Left lung (tissue), 10 donors: Measurements from ENCODE around the gene CACTIN. TPM values are rescaled to one million over a fixed set of nuclear protein-coding genes. Genes with fewer than 3 reads are reported as not detected.
"Not testable (repeated sequence)": the region's sequence is repeated elsewhere in the genome, so short reads cannot be mapped to it uniquely, and the experiment has no call there.

Experiments used
- ATAC-seq: fragments of 200-7000 bp; cut with Tn5 transposase; one replicate; pipeline ENCODE4 v1.9.1; 2020; ENCODE audit warnings: moderate library complexity
- DNase-seq, 4 donors: peaks; one replicate each; pipeline ENCODE4 v3.0.0-alpha.2; 2013 to 2020
- H3K27ac ChIP-seq, 2 donors: fragments of 200-600 bp; sonication (generic) in 1 of 2; one replicate each; pipeline versions ENCODE4 v1.5.0 to v1.8.0; 2020 to 2021
- H3K27me3 ChIP-seq, 2 donors: fragments of 200-600 bp; sonication (generic) in 1 of 2; one replicate each; pipeline versions ENCODE4 v1.5.0 to v1.8.0; 2020 to 2021
- H3K36me3 ChIP-seq, 2 donors: fragments of 200-600 bp; sonication (generic) in 1 of 2; one replicate each; pipeline versions ENCODE4 v1.5.0 to v1.8.0; 2020 to 2021
- H3K4me1 ChIP-seq, 2 donors: fragments of 200-600 bp; one replicate each; pipeline ENCODE4 v1.8.0; 2021
- H3K4me3 ChIP-seq, 2 donors: fragments of 200-600 bp; sonication (generic) in 1 of 2; one replicate each; pipeline versions ENCODE4 v1.5.0 to v1.8.0; 2020 to 2021; ENCODE audit warnings: mild to moderate bottlenecking in 1 of 2
- H3K9me3 ChIP-seq, 2 donors: fragments of 200-600 bp; sonication (generic) in 1 of 2; one replicate each; pipeline versions ENCODE4 v1.5.0 to v1.8.0; 2020 to 2021
- intact Hi-C, 2 donors: fragments of 100-400 bp; cut with DNase I; formaldehyde crosslinking; loops; one replicate each; pipeline versions ENCODE4 v1.11.2 to v1.14.2; 2022
- polyA plus RNA-seq, 6 donors: library from polyadenylated mRNA; unstranded; fragments of 120-200 nt; gene quantifications; one replicate each; pipeline ENCODE4 v1.2.1, GENCODE V29; 2013; ENCODE audit not compliant: insufficient read length in 6 of 6
- total RNA-seq, 2 donors: library from RNA; stranded (reverse); fragmentation: NEBNext Ultra II Directional; extraction: Animal tissue kit (Norgen Biotek cat#: 25700); gene quantifications; one replicate each; pipeline ENCODE4 v1.2.1, GENCODE V29; 2021
- TF ChIP-seq, protein P1 (sequence below), 2 donors: fragments of 200-600 bp; sonication (generic) in 1 of 2; IDR thresholded peaks; one replicate each; pipeline versions ENCODE4 v1.5.0 to v1.8.0; 2021; ENCODE audit warnings: antibody characterized with exemption in 2 of 2
- donor health status: DM: no; HTN: yes; CAD: no.
- donor health status: DM: no; HTN: no; CAD: no.

CACTIN gene
- total and polyA plus RNA-seq, 8 donors, result 19.8 to 33.2 (median 26.5) TPM

DNA sequence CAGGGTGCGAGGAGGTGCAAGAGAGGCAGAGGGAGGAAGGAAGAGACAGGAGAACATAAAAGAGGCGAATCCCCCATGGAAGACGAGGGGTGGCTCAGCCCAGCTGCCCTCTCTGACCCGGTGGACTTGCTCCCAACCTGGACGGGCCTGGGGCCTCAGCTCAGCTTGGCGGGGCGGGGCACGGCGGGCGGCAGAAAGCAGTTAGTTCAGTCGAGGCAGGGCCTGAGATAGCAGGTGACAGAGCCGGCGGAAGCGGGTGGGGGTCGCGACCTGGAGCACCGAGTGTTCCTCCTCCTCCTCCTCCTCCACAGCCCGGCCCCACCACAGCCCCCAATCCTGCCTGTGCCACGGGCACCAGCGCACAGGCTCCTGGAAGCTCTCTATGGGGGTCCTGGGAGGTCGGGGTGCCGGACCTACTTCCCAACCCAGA lies 7.0 kb upstream of the CACTIN start:
- Histone ChIP-seq H3K4me3 (no peak overlapping the region), H3K27me3 (no peaks in the 10 kb centered on the region), H3K36me3 (peaks cover 0 to 62% of the 10 kb centered on the region in 2 donors), H3K27ac (no peak overlapping the region), H3K4me1 (no peaks in the 10 kb centered on the region), H3K9me3 (no peaks in the 10 kb centered on the region)
- ATAC-seq, result no peak
- intact Hi-C loops, result no loop called here
- TF ChIP-seq, protein P1, sequence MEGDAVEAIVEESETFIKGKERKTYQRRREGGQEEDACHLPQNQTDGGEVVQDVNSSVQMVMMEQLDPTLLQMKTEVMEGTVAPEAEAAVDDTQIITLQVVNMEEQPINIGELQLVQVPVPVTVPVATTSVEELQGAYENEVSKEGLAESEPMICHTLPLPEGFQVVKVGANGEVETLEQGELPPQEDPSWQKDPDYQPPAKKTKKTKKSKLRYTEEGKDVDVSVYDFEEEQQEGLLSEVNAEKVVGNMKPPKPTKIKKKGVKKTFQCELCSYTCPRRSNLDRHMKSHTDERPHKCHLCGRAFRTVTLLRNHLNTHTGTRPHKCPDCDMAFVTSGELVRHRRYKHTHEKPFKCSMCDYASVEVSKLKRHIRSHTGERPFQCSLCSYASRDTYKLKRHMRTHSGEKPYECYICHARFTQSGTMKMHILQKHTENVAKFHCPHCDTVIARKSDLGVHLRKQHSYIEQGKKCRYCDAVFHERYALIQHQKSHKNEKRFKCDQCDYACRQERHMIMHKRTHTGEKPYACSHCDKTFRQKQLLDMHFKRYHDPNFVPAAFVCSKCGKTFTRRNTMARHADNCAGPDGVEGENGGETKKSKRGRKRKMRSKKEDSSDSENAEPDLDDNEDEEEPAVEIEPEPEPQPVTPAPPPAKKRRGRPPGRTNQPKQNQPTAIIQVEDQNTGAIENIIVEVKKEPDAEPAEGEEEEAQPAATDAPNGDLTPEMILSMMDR (IDR thresholded peaks at IDR 0.05), result no peak
- no peak for DNase-seq

DNA sequence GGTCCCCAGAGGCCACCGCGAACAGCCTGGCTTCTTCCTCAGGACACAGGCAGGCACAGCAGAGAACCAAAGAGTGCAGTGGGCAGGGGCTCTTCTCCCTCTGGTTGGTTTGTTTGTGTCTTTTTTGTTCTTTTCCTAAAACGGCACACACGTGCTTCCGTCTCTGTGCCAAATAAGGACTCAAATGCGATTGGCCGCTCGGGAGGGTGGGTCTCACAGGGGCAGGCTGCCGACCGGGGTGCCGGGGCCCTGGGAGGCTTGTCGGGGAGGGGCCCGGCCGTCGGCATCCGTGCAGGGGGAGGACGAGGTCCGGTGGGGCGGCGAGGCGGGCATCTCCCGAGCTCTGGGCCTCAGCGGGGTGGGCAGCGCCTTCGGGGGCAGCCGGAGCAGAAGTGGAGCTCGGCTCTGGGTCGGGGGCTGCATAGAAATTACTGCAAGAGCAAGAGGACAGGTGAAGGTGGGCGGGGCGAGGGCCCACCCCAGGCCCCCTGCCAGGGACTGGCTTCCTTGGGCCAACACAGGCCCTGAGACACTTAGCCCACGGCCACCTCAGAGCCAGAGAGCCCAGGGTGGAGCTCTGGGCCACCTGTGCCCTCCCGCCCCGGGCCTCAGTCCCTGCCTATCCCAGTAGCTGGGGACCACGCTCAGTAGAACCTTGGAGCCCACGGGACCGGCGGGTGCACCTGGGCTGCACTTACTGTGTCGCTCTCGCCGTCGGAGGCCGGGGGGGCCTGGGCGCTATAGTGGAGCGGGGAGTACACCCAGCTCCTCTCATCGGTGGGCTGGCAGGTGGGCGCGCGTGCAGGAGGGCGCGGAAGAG lies 6.4 kb upstream of the CACTIN start:
- H3K4me1 ChIP-seq, result no peaks in the 10 kb centered on the region
- no peak overlapping the region for H3K4me3 ChIP-seq
- H3K9me3 ChIP-seq, result no peaks in the 10 kb centered on the region
- intact Hi-C loops, result no loop called here
- TF ChIP-seq, protein P1 (IDR thresholded peaks at IDR 0.05), result no peak
- H3K27ac ChIP-seq, result no peak overlapping the region
- no peaks in the 10 kb centered on the region for H3K27me3 ChIP-seq
- H3K36me3 ChIP-seq, result peaks cover 0 to 55% of the 10 kb centered on the region in 2 donors
- ATAC-seq (no peak), DNase-seq (no peak)

DNA sequence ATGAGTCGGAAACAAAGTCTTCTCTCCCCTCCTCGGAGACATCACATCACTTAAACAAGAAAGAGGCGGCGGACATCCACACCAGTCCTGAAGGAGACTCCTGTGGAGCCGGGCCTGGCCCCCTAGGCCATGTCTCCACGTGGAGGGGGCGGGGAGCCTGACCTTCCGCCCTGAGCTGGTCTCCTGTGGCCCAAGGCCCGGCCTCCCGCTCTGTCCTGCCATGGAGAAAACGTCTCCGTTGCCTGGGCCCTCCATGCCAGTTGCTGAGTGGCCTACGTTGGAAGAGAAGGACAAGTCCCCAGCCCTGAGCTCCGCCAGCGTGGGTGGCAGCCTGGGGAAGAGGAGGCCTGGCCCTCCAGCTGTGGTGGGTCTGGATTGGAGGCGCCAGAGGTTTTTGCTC lies 5.5 kb upstream of the CACTIN start:
- ATAC-seq, result no peak
- H3K36me3 ChIP-seq, result peaks cover 0 to 47% of the 10 kb centered on the region in 2 donors
- no peak for DNase-seq
- no peaks in the 10 kb centered on the region for H3K4me1 ChIP-seq
- H3K9me3 ChIP-seq, result no peaks in the 10 kb centered on the region
- H3K4me3 ChIP-seq, result no peak overlapping the region
- TF ChIP-seq, protein P1 (IDR thresholded peaks at IDR 0.05), result no peak
- no peaks in the 10 kb centered on the region for H3K27me3 ChIP-seq
- intact Hi-C loops, result no loop called here
- no peak overlapping the region for H3K27ac ChIP-seq

DNA sequence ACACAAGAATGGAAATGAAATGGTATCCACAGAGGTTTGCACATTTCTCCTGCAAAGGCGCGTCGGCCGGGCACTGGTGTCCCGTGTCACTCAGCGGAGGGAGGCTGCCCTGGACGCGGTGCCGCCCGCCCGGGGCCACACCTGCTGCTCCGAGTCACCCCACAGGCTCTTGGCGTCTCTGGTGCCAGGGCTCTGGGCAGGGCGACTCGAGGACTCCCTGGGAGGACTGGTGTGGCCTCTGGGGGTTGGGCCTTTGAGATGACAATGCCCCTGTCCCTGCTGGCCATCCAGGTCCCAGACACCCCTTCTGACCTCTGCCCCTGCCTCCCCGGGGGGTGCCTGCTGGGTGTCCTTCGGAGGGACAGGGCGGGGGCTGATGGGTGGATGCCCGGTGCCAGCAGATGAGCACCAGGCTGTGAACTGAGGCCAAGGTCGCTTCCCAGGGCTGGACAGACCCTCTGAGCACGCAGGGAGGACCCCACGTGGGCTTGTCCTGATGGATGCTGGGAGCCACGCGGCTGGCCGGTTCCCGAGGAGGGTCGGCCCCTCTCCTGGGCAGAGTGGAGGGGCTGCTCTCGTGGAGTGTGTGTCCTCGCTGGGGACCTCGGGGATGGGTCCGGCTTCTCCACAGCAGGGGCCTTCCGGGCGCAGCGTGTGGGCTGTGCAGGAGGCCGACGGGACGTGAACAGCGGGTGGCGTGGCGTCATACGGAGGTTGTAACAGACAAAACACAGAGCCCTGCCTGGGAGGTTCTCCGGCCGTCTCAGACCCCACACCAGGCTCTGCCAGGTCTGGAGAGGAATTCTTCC lies 4.7 kb upstream of the CACTIN start:
- H3K27ac ChIP-seq, result no peak overlapping the region
- no peak for DNase-seq
- no peak for ATAC-seq
- no peaks in the 10 kb centered on the region for H3K27me3 ChIP-seq
- intact Hi-C loops, result no loop called here
- no peak overlapping the region for H3K4me3 ChIP-seq
- TF ChIP-seq, protein P1 (IDR thresholded peaks at IDR 0.05), result no peak
- peaks cover 0 to 38% of the 10 kb centered on the region in 2 donors for H3K36me3 ChIP-seq
- no peaks in the 10 kb centered on the region for H3K4me1 ChIP-seq
- no peaks in the 10 kb centered on the region for H3K9me3 ChIP-seq

DNA sequence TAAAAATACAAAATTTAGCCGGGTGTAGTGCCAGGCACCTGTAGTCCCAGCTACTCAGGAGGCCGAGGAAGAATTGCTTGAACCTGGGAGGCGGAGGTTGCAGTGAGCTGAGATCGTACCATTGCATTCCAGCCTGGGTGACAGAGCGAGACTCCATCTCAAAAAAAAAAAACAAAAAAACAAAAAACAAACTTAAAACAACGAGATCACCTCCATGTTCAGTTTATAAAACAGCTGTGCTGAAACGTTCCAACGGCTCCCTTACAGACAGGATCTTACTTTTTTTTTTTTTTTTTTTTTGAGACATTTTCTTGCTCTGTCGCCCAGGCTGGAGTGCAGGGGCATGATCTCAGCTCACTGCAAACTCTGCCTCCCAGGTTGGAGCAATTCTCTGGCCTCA lies 2.2 kb upstream of the CACTIN start:
- intact Hi-C loops, H3K4me3 ChIP-seq, H3K27ac ChIP-seq, H3K9me3 ChIP-seq, H3K27me3 ChIP-seq, DNase-seq, ATAC-seq: not testable (repeated sequence)
- Histone ChIP-seq H3K36me3 (peaks cover 0 to 31% of the 10 kb centered on the region in 2 donors), H3K4me1 (peaks cover 12 to 17% of the 10 kb centered on the region in 2 donors)
